ENCODE data around the gene MMP14.

The MMP14 gene

DNA sequence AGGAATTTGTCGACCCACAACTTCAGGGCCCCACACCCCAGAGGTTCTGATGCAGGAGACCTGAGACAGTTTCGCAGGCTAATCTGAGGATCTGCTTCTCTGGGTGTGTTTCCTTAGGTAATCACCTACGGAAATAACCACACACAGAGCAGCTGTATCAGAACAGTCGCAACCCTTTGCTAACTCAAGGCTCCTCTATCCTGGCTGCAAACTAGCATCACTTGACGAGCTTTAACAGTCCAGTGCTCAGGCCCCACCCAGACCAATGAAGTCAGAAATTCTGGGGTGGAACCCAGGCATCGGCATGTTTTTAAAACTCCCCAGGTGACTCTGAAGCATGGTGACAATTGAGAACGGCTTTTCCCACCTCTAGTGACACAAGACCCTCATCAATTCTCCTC is 41.8 kb upstream of the MMP14 start:
- TF ChIP-seq REST (IDR thresholded peaks at IDR 0.05; ENCODE audit: insufficient read depth in 1 of 2, low read depth in 2 of 2, low read length in 2 of 2): no peak
- TF ChIP-seq FOXP2 (optimal IDR thresholded peaks at IDR 0.05; ENCODE audit: borderline replicate concordance, extremely low read depth, extremely low read length, insufficient read depth): no peak
- TF ChIP-seq POLR2AphosphoS5 (IDR thresholded peaks at IDR 0.05; ENCODE audit: low read depth, low read length): no peak
- TF ChIP-seq SIN3A (IDR thresholded peaks at IDR 0.05; ENCODE audit: borderline replicate concordance, insufficient read depth, low read length): no peak
- no peak for TF ChIP-seq TAF1 (IDR thresholded peaks at IDR 0.05; ENCODE audit: borderline replicate concordance, insufficient read depth, low read length)

DNA sequence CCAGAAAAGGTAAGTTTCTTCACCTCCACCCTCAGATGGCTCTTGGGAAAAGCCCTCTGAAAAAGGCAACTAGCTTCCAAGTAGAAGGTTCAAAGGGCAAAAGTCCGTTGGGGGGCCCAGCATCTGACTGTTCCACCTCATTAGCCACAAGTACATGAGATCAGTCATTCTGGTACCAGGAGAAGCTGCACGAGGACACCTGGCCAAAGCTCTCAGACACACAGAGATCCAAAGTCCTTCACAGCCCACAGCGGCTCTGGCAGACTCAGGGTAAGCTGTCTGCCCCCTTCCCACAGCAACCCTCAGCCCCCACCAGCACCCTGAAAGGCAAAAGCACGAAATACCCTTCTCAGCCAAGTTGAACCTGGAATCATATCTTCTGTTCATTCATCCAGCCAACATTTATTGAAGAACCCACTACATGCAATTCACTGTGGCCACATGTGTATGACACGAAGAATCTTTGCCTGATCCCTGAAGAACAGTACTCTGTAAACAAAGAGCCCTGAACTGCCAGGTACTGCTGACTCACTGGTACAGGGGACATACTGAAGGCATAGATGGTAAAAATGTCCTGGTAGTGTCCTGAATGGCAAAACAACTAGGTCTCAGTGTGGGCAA is 40.2 kb upstream of the MMP14 start:
- TF ChIP-seq SIN3A (IDR thresholded peaks at IDR 0.05; ENCODE audit: borderline replicate concordance, insufficient read depth, low read length): no peak
- TF ChIP-seq TAF1 (IDR thresholded peaks at IDR 0.05; ENCODE audit: borderline replicate concordance, insufficient read depth, low read length): no peak
- no peak for TF ChIP-seq FOXP2 (optimal IDR thresholded peaks at IDR 0.05; ENCODE audit: borderline replicate concordance, extremely low read depth, extremely low read length, insufficient read depth)
- no peak for TF ChIP-seq REST (IDR thresholded peaks at IDR 0.05; ENCODE audit: insufficient read depth in 1 of 2, low read depth in 2 of 2, low read length in 2 of 2)
- no peak for TF ChIP-seq POLR2AphosphoS5 (IDR thresholded peaks at IDR 0.05; ENCODE audit: low read depth, low read length)

- TF ChIP-seq SIN3A (IDR thresholded peaks at IDR 0.05; ENCODE audit: borderline replicate concordance, insufficient read depth, low read length) (no peak), FOXP2 (optimal IDR thresholded peaks at IDR 0.05; ENCODE audit: borderline replicate concordance, extremely low read depth, extremely low read length, insufficient read depth) (no peak), REST (IDR thresholded peaks at IDR 0.05; ENCODE audit: insufficient read depth in 1 of 2, low read depth in 2 of 2, low read length in 2 of 2) (no peak), POLR2AphosphoS5 (IDR thresholded peaks at IDR 0.05; ENCODE audit: low read depth, low read length) (no peak), TAF1 (IDR thresholded peaks at IDR 0.05; ENCODE audit: borderline replicate concordance, insufficient read depth, low read length) (no peak)
Measured at GRCh38 chr14:22797017-22797917, 39.1 kb upstream of the MMP14 start.

GRCh38 chr14:22798528-22798927 is 37.9 kb upstream of the MMP14 start:
- TF ChIP-seq SIN3A (IDR thresholded peaks at IDR 0.05; ENCODE audit: borderline replicate concordance, insufficient read depth, low read length) (no peak), TAF1 (IDR thresholded peaks at IDR 0.05; ENCODE audit: borderline replicate concordance, insufficient read depth, low read length) (no peak), FOXP2 (optimal IDR thresholded peaks at IDR 0.05; ENCODE audit: borderline replicate concordance, extremely low read depth, extremely low read length, insufficient read depth) (no peak), POLR2AphosphoS5 (IDR thresholded peaks at IDR 0.05; ENCODE audit: low read depth, low read length) (no peak), REST (IDR thresholded peaks at IDR 0.05; ENCODE audit: insufficient read depth in 1 of 2, low read depth in 2 of 2, low read length in 2 of 2) (no peak)

Data from PFSK-1 (cell line).